Esophagus muscularis mucosa (tissue), 4 donors: Measurements from ENCODE around the gene KCNH4.

Experiments
- EP300 ChIP-seq: sonication (generic); formaldehyde crosslinking; IDR thresholded peaks from one replicate; pipeline ENCODE4 v1.6.1; 2017; ENCODE audit warnings: antibody characterized with exemption
- POLR2AphosphoS5 ChIP-seq, 2 donors: sonication (generic); formaldehyde crosslinking; IDR thresholded peaks; one replicate each; pipeline ENCODE4 v1.6.1; 2017; ENCODE audit warnings: antibody characterized with exemption in 2 of 2
- TF ChIP-seq, protein P1 (sequence below), 3 experiments: fragments of 200-600 bp in 2 of 3; fragments of 450-650 bp in 1 of 3; sonication (generic) in 2 of 3; IDR thresholded peaks; one replicate each; pipeline ENCODE4 v1.5.1; 2017 to 2019; ENCODE audit warnings: antibody characterized with exemption in 3 of 3, mild to moderate bottlenecking in 2 of 3, moderate library complexity in 1 of 3

DNA sequence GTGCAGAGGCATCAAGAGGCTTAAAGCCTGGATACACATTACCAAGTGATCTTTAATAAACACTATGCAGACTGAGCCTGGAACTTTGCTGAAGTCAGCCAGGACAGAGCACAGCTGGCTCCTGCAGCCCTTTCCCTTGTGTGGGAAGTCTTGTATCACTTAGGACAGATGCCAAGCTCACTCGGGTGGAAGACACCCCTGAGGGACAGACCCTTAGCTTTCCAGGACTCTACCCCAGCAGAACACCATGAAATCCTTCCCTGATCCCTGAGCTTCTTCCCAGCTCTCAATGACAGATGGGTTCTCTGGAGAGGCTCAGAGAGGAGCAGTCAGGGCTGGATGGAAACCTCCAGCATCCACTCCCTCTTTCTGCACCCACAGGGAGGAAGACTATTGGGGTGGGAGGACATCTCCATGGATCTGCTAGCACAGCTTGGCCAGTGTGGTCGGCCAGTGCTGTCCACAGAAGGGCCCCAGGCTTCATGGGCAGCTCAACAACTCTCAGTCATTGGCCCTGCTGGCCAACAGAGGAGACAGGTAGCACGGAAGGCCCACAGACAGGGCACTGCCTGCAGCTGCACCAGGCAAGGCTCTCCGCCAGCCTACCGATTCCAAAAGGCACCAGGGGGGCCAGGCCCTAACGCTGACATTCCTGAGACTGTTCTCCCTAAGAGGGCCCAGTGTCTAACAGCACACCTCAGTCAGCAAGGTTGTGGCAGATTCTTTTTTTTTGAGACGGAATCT is 42.0 kb downstream of the KCNH4 start:
- TF ChIP-seq, protein P1, sequence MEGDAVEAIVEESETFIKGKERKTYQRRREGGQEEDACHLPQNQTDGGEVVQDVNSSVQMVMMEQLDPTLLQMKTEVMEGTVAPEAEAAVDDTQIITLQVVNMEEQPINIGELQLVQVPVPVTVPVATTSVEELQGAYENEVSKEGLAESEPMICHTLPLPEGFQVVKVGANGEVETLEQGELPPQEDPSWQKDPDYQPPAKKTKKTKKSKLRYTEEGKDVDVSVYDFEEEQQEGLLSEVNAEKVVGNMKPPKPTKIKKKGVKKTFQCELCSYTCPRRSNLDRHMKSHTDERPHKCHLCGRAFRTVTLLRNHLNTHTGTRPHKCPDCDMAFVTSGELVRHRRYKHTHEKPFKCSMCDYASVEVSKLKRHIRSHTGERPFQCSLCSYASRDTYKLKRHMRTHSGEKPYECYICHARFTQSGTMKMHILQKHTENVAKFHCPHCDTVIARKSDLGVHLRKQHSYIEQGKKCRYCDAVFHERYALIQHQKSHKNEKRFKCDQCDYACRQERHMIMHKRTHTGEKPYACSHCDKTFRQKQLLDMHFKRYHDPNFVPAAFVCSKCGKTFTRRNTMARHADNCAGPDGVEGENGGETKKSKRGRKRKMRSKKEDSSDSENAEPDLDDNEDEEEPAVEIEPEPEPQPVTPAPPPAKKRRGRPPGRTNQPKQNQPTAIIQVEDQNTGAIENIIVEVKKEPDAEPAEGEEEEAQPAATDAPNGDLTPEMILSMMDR (IDR thresholded peaks at IDR 0.05) = no peak
- TF ChIP-seq EP300 = no peak
- no peak for TF ChIP-seq POLR2AphosphoS5 (IDR thresholded peaks at IDR 0.05)
